OCI-LY1 (cell line): ENCODE measurements around the gene MLLT6.

ENCODE experiments used
- CTCF ChIP-seq: fragments of 200-600 bp; sonication (generic), shearing (Covaris generic); IDR thresholded peaks from 2 replicates; pipeline ENCODE4 v1.5.1; 2017; ENCODE audit warnings: mild to moderate bottlenecking, antibody characterized with exemption, low read length, moderate library complexity, mixed read lengths
- EZH2 ChIP-seq: fragments of 200-600 bp; sonication (generic), shearing (Covaris generic); IDR thresholded peaks from 2 replicates; pipeline ENCODE4 v1.8.0; 2017; ENCODE audit warnings: borderline replicate concordance, mixed run types, mild to moderate bottlenecking, antibody characterized with exemption, low read length, moderate library complexity, mixed read lengths

DNA sequence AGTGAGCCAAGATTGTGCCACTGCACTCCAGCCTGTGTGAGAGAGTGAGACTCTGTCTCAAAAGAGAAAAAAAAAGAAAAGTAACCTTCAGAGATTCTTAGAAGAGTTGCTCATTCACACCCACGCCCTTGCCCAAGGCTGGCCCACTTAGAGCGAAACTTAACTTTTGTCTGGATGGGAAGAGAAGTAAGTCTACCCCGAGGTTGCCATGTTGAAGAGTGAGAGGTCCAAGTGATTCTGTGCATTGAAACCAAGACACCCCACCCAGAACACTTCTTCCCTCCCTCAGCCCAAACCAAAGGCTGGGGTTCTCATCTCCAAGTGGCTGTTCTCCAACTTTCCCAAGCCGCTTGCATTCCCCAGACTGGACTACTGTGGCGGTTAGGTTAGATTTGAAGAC is 22.7 kb downstream of the MLLT6 start:
- TF ChIP-seq CTCF: no peak
- TF ChIP-seq EZH2: no peak
